GM12865 (cell line): ENCODE data around the gene RTKN2.

Experiments used
- DNase-seq: peaks from one replicate; pipeline ENCODE4 v3.0.0; 2010; ENCODE audit warnings: low read depth
- H3K4me3 ChIP-seq: 2 replicates; pipeline ENCODE4 v1.5.1; 2011; ENCODE audit warnings: mild to moderate bottlenecking, low read depth, low read length, control low read depth
- CTCF ChIP-seq: IDR thresholded peaks from 2 replicates; pipeline ENCODE4 v1.5.1; 2011; ENCODE audit warnings: low read length, control low read depth, low read depth, inconsistent platforms; ENCODE audit not compliant: insufficient read depth; ENCODE audit errors: missing control alignments

The RTKN2 gene, protein sequence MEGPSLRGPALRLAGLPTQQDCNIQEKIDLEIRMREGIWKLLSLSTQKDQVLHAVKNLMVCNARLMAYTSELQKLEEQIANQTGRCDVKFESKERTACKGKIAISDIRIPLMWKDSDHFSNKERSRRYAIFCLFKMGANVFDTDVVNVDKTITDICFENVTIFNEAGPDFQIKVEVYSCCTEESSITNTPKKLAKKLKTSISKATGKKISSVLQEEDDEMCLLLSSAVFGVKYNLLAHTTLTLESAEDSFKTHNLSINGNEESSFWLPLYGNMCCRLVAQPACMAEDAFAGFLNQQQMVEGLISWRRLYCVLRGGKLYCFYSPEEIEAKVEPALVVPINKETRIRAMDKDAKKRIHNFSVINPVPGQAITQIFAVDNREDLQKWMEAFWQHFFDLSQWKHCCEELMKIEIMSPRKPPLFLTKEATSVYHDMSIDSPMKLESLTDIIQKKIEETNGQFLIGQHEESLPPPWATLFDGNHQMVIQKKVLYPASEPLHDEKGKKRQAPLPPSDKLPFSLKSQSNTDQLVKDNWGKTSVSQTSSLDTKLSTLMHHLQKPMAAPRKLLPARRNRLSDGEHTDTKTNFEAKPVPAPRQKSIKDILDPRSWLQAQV

DNA sequence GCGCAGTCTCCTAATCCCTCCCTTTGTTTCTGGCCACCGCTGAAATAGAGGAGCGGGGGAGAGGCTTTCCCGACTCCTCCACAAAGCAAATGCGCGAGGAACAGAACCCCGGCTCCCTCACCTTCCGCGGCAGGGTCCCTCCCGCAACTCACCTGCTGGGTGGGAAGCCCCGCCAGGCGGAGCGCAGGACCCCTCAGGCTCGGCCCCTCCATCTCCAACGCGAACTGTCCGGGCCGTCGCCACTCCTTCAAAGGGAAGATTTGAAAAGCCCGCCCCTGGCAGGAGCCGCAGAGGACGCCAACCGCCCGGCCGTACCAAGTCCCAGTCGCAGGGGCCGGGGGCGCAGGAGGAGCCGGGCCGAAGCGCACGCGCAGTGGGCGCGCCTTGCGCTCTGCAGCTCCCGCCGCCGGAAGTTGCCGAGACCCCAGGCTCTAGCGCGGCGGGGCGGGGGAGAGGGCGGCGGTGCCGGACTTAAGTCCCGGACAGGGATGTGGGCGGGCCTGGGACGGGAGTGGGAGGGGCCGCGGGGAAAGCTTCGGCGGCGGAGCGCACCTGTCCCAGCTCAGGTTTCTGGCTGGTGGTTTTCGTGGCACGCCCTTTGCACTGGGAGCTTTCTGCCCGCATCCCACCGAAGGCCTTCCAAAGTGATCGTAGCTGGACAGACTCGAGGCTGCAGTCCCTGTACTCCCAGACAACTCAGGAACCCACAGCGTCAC, at the start of gene RTKN2:
Gene RTKN2 (minus strand): TSS at position 446 of the 716 bp plus-strand sequence. CDS start 234 bp downstream, at position 212.
- TF ChIP-seq CTCF: no peak
- H3K4me3 ChIP-seq: peak within 1 kb of the TSS; percentile 55
- peak; percentile 77 for DNase-seq

DNA sequence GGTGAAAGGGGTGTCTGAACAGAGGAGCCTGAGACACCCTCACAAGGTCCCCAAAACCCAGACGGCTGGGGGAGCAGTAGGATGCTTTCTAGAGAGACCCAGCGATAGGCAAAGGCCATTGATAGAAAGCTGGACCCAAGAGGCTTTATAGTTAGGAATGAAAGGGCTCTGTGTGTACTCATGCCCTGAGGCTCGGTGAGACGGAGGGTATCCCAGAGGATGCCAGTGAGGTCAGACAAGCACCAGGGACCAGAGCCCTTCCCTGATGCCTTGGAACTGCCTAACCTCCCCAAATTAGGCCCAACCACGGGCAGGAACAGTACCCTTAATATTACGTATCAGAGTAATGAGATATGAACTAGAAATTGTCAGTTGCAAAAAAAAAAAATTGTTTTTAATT, 48.6 kb upstream of the RTKN2 start:
- H3K4me3 ChIP-seq: no peak overlapping the region
- no peak for TF ChIP-seq CTCF
- no peak for DNase-seq

- no peak for TF ChIP-seq CTCF
- no peak overlapping the region for H3K4me3 ChIP-seq
- DNase-seq: no peak
Observed at GRCh38 chr10:62309254-62309653, 40.6 kb upstream of the RTKN2 start.

DNA sequence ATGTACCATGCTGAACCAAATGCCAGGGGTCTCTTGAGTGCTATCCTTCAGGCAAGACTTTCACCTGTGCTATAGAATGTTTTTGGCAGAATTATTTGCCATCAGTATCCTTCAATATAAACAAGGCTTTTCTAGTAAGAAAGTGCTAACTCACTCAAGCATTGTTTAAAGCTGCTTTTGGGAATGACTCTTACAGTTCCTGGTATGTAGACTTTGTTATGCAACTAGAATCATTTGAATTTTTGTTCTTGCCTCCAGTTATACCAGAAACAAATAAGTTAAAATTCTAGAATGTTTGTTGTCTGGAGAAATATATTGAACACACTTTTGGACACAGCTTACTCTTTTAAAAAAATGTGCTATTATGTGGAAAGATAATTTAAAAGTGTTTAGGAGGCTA, 39.5 kb upstream of the RTKN2 start:
- TF ChIP-seq CTCF: no peak
- H3K4me3 ChIP-seq: no peak overlapping the region
- no peak for DNase-seq

DNA sequence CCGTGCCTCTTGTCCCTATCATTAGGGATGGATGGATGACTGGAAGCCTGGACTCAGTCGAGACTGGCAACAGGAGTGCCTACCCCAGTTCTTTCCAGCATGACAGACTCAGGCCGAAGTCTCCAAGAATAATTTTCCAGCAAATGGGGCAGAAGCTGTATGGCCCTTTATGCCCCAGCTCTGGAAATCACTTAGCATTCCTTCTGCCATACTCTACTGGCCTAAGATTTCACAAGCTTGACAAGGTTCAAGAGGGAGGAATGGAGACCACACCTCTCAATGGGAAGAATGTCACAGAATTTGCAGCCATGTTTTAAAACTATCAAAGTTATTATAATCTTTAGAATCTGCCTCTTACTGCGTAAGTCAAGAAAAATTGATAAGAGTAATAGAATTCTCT, 39.0 kb upstream of the RTKN2 start:
- no peak overlapping the region for H3K4me3 ChIP-seq
- TF ChIP-seq CTCF: no peak
- DNase-seq: no peak

DNA sequence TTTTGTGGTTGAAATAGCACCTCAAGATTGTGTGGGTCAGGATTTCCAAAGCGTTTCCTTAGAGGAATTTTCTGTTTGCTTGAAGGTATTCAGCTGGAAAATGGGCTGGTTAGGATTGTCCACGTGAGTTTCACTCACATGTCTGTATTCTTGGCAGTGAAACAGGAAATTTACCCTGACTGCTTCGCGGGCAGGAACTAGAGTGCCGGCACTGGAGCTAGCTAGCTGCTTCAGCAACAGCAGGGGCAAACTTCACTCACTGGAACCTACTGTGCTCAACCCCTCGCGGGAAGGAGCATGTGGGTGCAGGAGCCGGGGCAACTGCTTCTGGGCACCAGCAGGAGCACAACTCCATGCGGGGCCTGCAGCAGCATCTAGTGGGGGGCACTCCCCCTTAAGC, 38.0 kb upstream of the RTKN2 start:
- no peak for DNase-seq
- TF ChIP-seq CTCF: no peak
- no peak overlapping the region for H3K4me3 ChIP-seq
